ENCODE data around the gene TSSK6. TPM values are rescaled to one million over a fixed set of nuclear protein-coding genes. Genes with fewer than 3 reads are reported as not detected.

TSSK6 gene
- total RNA-seq, 1 experiment from 2014 or later, result 3.1 TPM

GRCh38 chr19:19505669-19506326 lies 9.6 kb downstream of the TSSK6 start:
- no peak for DNase-seq (ENCODE audit: low read depth)

- DNase-seq (ENCODE audit: low read depth), result no peak
These were observed 10.3 kb downstream of the TSSK6 start for GRCh38 chr19:19504754-19505668.

- DNase-seq (ENCODE audit: low read depth), result no peak
These were observed 12.3 kb downstream of the TSSK6 start for GRCh38 chr19:19502808-19503602.

- no peak for DNase-seq (ENCODE audit: low read depth)
These were observed 13.1 kb downstream of the TSSK6 start for GRCh38 chr19:19502281-19502680.

- no peak for DNase-seq (ENCODE audit: low read depth)
These were observed 13.6 kb downstream of the TSSK6 start for GRCh38 chr19:19501798-19502197.

- no peak for DNase-seq (ENCODE audit: low read depth)
These were observed 14.2 kb downstream of the TSSK6 start for GRCh38 chr19:19500975-19501644.

- no peak for DNase-seq (ENCODE audit: low read depth)
These were observed 15.9 kb downstream of the TSSK6 start for GRCh38 chr19:19499272-19499995.

- DNase-seq (ENCODE audit: low read depth), result no peak
These were observed 16.9 kb downstream of the TSSK6 start for GRCh38 chr19:19498255-19498991.

- no peak for DNase-seq (ENCODE audit: low read depth)
These were observed 19.4 kb downstream of the TSSK6 start for GRCh38 chr19:19495614-19496603.

- DNase-seq (ENCODE audit: low read depth), result no peak
These were observed 21.4 kb downstream of the TSSK6 start for GRCh38 chr19:19493841-19494546.

GRCh38 chr19:19492026-19492610 lies 23.2 kb downstream of the TSSK6 start:
- no peak for DNase-seq (ENCODE audit: low read depth)

GRCh38 chr19:19491321-19492025 lies 23.9 kb downstream of the TSSK6 start:
- no peak for DNase-seq (ENCODE audit: low read depth)

- peak; percentile 78 for DNase-seq (ENCODE audit: low read depth)
These were observed 25.0 kb downstream of the TSSK6 start for GRCh38 chr19:19490214-19490968.

- DNase-seq (ENCODE audit: low read depth), result no peak
These were observed 25.5 kb downstream of the TSSK6 start for GRCh38 chr19:19489804-19490204.

- DNase-seq (ENCODE audit: low read depth), result peak; percentile 78
These were observed 26.3 kb downstream of the TSSK6 start for GRCh38 chr19:19488875-19489690.

All from Daoy (cell line).